H9 (cell line): ENCODE measurements around the gene CCDC149. TPM values are rescaled to one million over a fixed set of nuclear protein-coding genes. Genes with fewer than 3 reads are reported as not detected.

ENCODE experiments used
- DNase-seq: peaks from one replicate; pipeline ENCODE4 v3.0.0-alpha.2; 2017
- H2AFZ ChIP-seq: one replicate; pipeline ENCODE4 v1.6.1; 2013; ENCODE audit warnings: mild to moderate bottlenecking, low read length, control low read depth, moderate library complexity
- H2AK5ac ChIP-seq: 2 replicates; pipeline ENCODE4 v1.6.1; 2013; ENCODE audit warnings: low read length, control low read depth, mixed read lengths; ENCODE audit not compliant: insufficient read length
- H2BK120ac ChIP-seq: one replicate; pipeline ENCODE4 v1.6.1; 2013; ENCODE audit warnings: low read depth, mild to moderate bottlenecking, low read length, control low read depth, inconsistent platforms; ENCODE audit not compliant: poor library complexity, severe bottlenecking
- H2BK12ac ChIP-seq: 2 replicates; pipeline ENCODE4 v1.6.1; 2013; ENCODE audit warnings: low read length, control low read depth, mixed read lengths, low read depth; ENCODE audit not compliant: insufficient read length
- H2BK15ac ChIP-seq: 2 replicates; pipeline ENCODE4 v1.6.1; 2013; ENCODE audit warnings: low read depth, low read length, control low read depth
- H2BK20ac ChIP-seq: one replicate; pipeline ENCODE4 v1.6.1; 2013; ENCODE audit warnings: low read depth, mild to moderate bottlenecking, low read length, control low read depth, inconsistent platforms; ENCODE audit not compliant: poor library complexity, severe bottlenecking
- H2BK5ac ChIP-seq: 2 replicates; pipeline ENCODE4 v1.6.1; 2013; ENCODE audit warnings: low read length, control low read depth, mixed read lengths; ENCODE audit not compliant: insufficient read length
- H3K14ac ChIP-seq: 2 replicates; pipeline ENCODE4 v1.6.1; 2013; ENCODE audit warnings: low read length, control low read depth; ENCODE audit not compliant: insufficient read depth
- H3K18ac ChIP-seq: 2 replicates; pipeline ENCODE4 v1.6.1; 2013; ENCODE audit warnings: low read depth, mild to moderate bottlenecking, mixed read lengths, low read length, control low read depth; ENCODE audit not compliant: insufficient read length
- H3K23ac ChIP-seq: 2 replicates; pipeline ENCODE4 v1.6.1; 2013; ENCODE audit warnings: low read length, control low read depth, mixed read lengths, low read depth; ENCODE audit not compliant: insufficient read length
- H3K23me2 ChIP-seq: 2 replicates; pipeline ENCODE4 v1.6.1; 2013; ENCODE audit warnings: low read depth, mild to moderate bottlenecking, mixed read lengths, low read length, control low read depth; ENCODE audit not compliant: insufficient read length, poor library complexity, severe bottlenecking
- H3K27ac ChIP-seq: 2 replicates; pipeline ENCODE4 v1.5.1; 2013; ENCODE audit warnings: low read length, control low read depth, mixed read lengths, low read depth; ENCODE audit not compliant: insufficient read length
- H3K27me3 ChIP-seq: 2 replicates; pipeline ENCODE4 v1.6.1; 2013; ENCODE audit warnings: low read length, control low read depth, inconsistent platforms; ENCODE audit not compliant: insufficient read depth
- H3K4ac ChIP-seq: 2 replicates; pipeline ENCODE4 v1.6.1; 2013; ENCODE audit warnings: low read depth, mild to moderate bottlenecking, control low read depth, inconsistent platforms, low read length, moderate library complexity
- H3K4me1 ChIP-seq: 2 replicates; pipeline ENCODE4 v1.6.1; 2013; ENCODE audit warnings: low read length, control low read depth, inconsistent platforms; ENCODE audit not compliant: insufficient read depth
- H3K4me2 ChIP-seq: 2 replicates; pipeline ENCODE4 v1.6.1; 2013; ENCODE audit warnings: low read length, control low read depth, mixed read lengths; ENCODE audit not compliant: insufficient read length, insufficient read depth
- H3K56ac ChIP-seq: 2 replicates; pipeline ENCODE4 v1.6.1; 2013; ENCODE audit warnings: low read depth, mild to moderate bottlenecking, mixed read lengths, low read length, control low read depth; ENCODE audit not compliant: insufficient read length
- H3K79me1 ChIP-seq: 2 replicates; pipeline ENCODE4 v1.6.1; 2013; ENCODE audit warnings: low read depth, mild to moderate bottlenecking, moderate library complexity, low read length, control low read depth, inconsistent platforms; ENCODE audit not compliant: insufficient read depth, poor library complexity, severe bottlenecking
- H3K79me2 ChIP-seq: 2 replicates; pipeline ENCODE4 v1.6.1; 2013; ENCODE audit warnings: low read length, control low read depth, inconsistent platforms; ENCODE audit not compliant: insufficient read depth
- H3K9ac ChIP-seq: 2 replicates; pipeline ENCODE4 v1.6.1; 2013; ENCODE audit warnings: low read length, control low read depth, mixed read lengths; ENCODE audit not compliant: insufficient read length; ENCODE audit errors: extremely low read depth
- H3K9me3 ChIP-seq: one replicate; pipeline ENCODE4 v1.6.1; 2013; ENCODE audit warnings: low read depth, low read length, inconsistent platforms; ENCODE audit not compliant: control insufficient read depth
- H3T11ph ChIP-seq: one replicate; pipeline ENCODE4 v1.6.1; 2013; ENCODE audit warnings: mild to moderate bottlenecking, low read length, control low read depth, inconsistent platforms
- H4K20me1 ChIP-seq: one replicate; pipeline ENCODE4 v1.6.1; 2013; ENCODE audit not compliant: control insufficient read depth, insufficient read length, insufficient read depth
- H4K5ac ChIP-seq: 2 replicates; pipeline ENCODE4 v1.6.1; 2013; ENCODE audit warnings: low read depth, mild to moderate bottlenecking, mixed read lengths, low read length, control low read depth; ENCODE audit not compliant: insufficient read length
- H4K8ac ChIP-seq: replicated peaks from 2 replicates; pipeline ENCODE4 v1.6.1; 2013; ENCODE audit warnings: low read length, control low read depth, mixed read lengths, low read depth; ENCODE audit not compliant: insufficient read length
- H4K91ac ChIP-seq: 2 replicates; pipeline ENCODE4 v1.6.1; 2013; ENCODE audit warnings: low read depth, mild to moderate bottlenecking, moderate library complexity, mixed read lengths, low read length, control low read depth; ENCODE audit not compliant: insufficient read length
- H3K27ac Mint-ChIP-seq, 3 experiments: 2 replicates in 2 of 3; 3 replicates in 1 of 3; pipeline ENCODE4 v1.8.0; 2020 to 2021; ENCODE audit warnings: mixed read lengths in 3 of 3, mild to moderate bottlenecking in 1 of 3, moderate library complexity in 1 of 3
- H3K27me3 Mint-ChIP-seq: 2 replicates; pipeline ENCODE4 v1.8.0; 2021; ENCODE audit warnings: low read depth, mild to moderate bottlenecking, moderate library complexity, mixed read lengths
- H3K36me3 Mint-ChIP-seq, 3 experiments: 2 replicates in 2 of 3; 3 replicates in 1 of 3; pipeline ENCODE4 v1.8.0; 2020 to 2021; ENCODE audit warnings: low read depth in 3 of 3, mixed read lengths in 3 of 3; ENCODE audit not compliant: insufficient read depth in 1 of 3
- H3K4me1 Mint-ChIP-seq, 2 experiments: 2 replicates each; pipeline ENCODE4 v1.8.0; 2020; ENCODE audit warnings: mixed read lengths in 2 of 2
- H3K4me3 Mint-ChIP-seq, 2 experiments: 2 replicates in 1 of 2; 3 replicates in 1 of 2; pipeline ENCODE4 v1.8.0; 2020 to 2021; ENCODE audit warnings: mild to moderate bottlenecking in 2 of 2, mixed read lengths in 2 of 2, moderate library complexity in 1 of 2
- H3K9me3 Mint-ChIP-seq, 2 experiments: 2 replicates in 1 of 2; 3 replicates in 1 of 2; pipeline ENCODE4 v1.8.0; 2020; ENCODE audit warnings: mild to moderate bottlenecking in 2 of 2, mixed read lengths in 2 of 2, moderate library complexity in 1 of 2
- WGBS: extraction: QIAGEN DNeasy Blood & Tissue Kit; methylation state at CpG from one replicate; pipeline ENCODE4 v1.1.7; 2013; ENCODE audit warnings: missing lambda C conversion rate, low lambda C conversion rate, mixed read lengths; ENCODE audit not compliant: insufficient read length; ENCODE audit errors: extremely low coverage; 5-methylcytosine and 5-hydroxymethylcytosine counted together
- total RNA-seq: library from RNA; stranded (reverse); gene quantifications from 2 replicates; pipeline ENCODE4 v1.2.1, GENCODE V29; 2021
- TF ChIP-seq, protein P1 (sequence below): fragments of 200-600 bp; sonication (generic); conservative IDR thresholded peaks from 3 replicates; pipeline ENCODE4 v1.8.0; 2021; ENCODE audit warnings: antibody characterized with exemption, mild to moderate bottlenecking

Gene CCDC149
- total RNA-seq, 1 experiment from 2014 or later: 4.5 TPM

DNA sequence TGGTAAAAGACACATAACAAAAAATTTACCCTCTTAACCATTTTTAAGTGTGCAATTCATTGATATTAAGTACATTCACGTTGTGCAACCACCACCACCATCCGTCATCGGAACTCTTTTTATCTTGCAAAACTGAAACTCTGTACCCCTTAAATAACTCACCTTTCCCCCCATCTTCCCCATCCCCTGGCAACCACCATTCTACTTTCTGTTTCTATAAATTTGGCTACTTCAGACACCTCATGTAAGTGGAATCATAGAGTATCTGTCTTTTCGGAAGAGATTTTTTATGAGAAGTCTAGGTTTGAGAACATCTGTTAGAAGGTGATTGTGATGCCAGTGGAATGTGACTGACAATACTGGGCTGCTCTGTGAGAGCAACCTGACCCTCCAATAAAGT lies 39.8 kb upstream of the CCDC149 start:
- H3K9me3 ChIP-seq: no peaks in the 10 kb centered on the region
- no peak overlapping the region for H3K27ac Mint-ChIP-seq
- H3K14ac ChIP-seq: no peak overlapping the region
- no peak overlapping the region for H4K91ac ChIP-seq
- WGBS: 100% methylated on average over 1 of the region's 4 CpGs
- no peak overlapping the region for H3K27ac ChIP-seq
- no peaks in the 10 kb centered on the region for H3K79me2 ChIP-seq
- no peak overlapping the region for H2BK12ac ChIP-seq
- no peak overlapping the region for H3T11ph ChIP-seq
- peaks cover 6% of the 10 kb centered on the region; the same call in 1 of the 2 replicates for H3K4me1 ChIP-seq
- no peak overlapping the region for H3K4me2 ChIP-seq
- no peaks in the 10 kb centered on the region; a peak in 1 of 7 replicates for H3K36me3 Mint-ChIP-seq
- H3K4me3 Mint-ChIP-seq: no peak overlapping the region
- H3K4ac ChIP-seq: no peak overlapping the region
- H4K5ac ChIP-seq: no peak overlapping the region
- H3K18ac ChIP-seq: no peak overlapping the region
- no peak overlapping the region for H4K8ac ChIP-seq
- no peaks in the 10 kb centered on the region for H3K23me2 ChIP-seq
- no peak overlapping the region for H2BK20ac ChIP-seq
- H3K79me1 ChIP-seq: no peaks in the 10 kb centered on the region
- H3K27me3 ChIP-seq: no peaks in the 10 kb centered on the region
- peaks cover 0 to 2% of the 10 kb centered on the region in 2 experiments; a peak in 1 of 5 replicates for H3K9me3 Mint-ChIP-seq
- peaks cover 2% of the 10 kb centered on the region for H3K27me3 Mint-ChIP-seq
- H2BK5ac ChIP-seq: no peak overlapping the region
- no peak for DNase-seq
- no peak overlapping the region for H3K9ac ChIP-seq
- peaks cover 5 to 7% of the 10 kb centered on the region in 2 experiments for H3K4me1 Mint-ChIP-seq
- H3K56ac ChIP-seq: no peak overlapping the region
- H2BK15ac ChIP-seq: no peak overlapping the region
- no peak overlapping the region for H3K23ac ChIP-seq
- H4K20me1 ChIP-seq: no peaks in the 10 kb centered on the region
- TF ChIP-seq, protein P1, sequence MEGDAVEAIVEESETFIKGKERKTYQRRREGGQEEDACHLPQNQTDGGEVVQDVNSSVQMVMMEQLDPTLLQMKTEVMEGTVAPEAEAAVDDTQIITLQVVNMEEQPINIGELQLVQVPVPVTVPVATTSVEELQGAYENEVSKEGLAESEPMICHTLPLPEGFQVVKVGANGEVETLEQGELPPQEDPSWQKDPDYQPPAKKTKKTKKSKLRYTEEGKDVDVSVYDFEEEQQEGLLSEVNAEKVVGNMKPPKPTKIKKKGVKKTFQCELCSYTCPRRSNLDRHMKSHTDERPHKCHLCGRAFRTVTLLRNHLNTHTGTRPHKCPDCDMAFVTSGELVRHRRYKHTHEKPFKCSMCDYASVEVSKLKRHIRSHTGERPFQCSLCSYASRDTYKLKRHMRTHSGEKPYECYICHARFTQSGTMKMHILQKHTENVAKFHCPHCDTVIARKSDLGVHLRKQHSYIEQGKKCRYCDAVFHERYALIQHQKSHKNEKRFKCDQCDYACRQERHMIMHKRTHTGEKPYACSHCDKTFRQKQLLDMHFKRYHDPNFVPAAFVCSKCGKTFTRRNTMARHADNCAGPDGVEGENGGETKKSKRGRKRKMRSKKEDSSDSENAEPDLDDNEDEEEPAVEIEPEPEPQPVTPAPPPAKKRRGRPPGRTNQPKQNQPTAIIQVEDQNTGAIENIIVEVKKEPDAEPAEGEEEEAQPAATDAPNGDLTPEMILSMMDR: no peak
- no peak overlapping the region for H2BK120ac ChIP-seq
- no peak overlapping the region for H2AFZ ChIP-seq
- no peak overlapping the region for H2AK5ac ChIP-seq
